ENCODE data around the gene RAD51B.

- TF ChIP-seq CTCF (conservative IDR thresholded peaks at IDR 0.05), result no peak
- no peak for TF ChIP-seq EZH2 (IDR thresholded peaks at IDR 0.05; ENCODE audit: low read depth)
Measured at GRCh38 chr14:68589447-68590200, 770.0 kb downstream of the RAD51B start.
